PC-3 (cell line): ENCODE data around the gene OR13A1. TPM values are rescaled to one million over a fixed set of nuclear protein-coding genes. Genes with fewer than 3 reads are reported as not detected.

Source experiments
- ATAC-seq: fragments of 200-7000 bp; cut with Tn5 transposase; 2 replicates; pipeline ENCODE4 v1.9.1; 2020; ENCODE audit warnings: mild to moderate bottlenecking, moderate library complexity
- BruUV-seq: library from RNA; stranded (reverse); fragments of 400-500 nt; replicated peaks from 2 replicates; lab custom pipeline; 2021; lab: Mats Ljungman, UMichigan
- CTCF ChIA-PET: fragments of 300-600 bp; sonication (Branson Sonifier 250); formaldehyde crosslinking; loops from one replicate; lab custom pipeline; 2022; ENCODE audit warnings: antibody characterized with exemption; lab: Charles Lee
- POLR2A ChIA-PET: fragments of 300-600 bp; sonication (Branson Sonifier 250); formaldehyde crosslinking; loops from one replicate; lab custom pipeline; 2022; ENCODE audit warnings: antibody characterized with exemption; ENCODE audit not compliant: unreplicated experiment; lab: Charles Lee
- DNase-seq: peaks from one replicate; pipeline ENCODE4 v3.0.0-alpha.2; 2015
- H2AFZ ChIP-seq: fragments of 300-600 bp; sonication (generic); 2 replicates; pipeline ENCODE4 v1.6.0; 2016; ENCODE audit warnings: antibody characterized with exemption, low read length
- H3F3A ChIP-seq: fragments of 300-600 bp; sonication (generic); one replicate; pipeline ENCODE4 v1.6.0; 2017; ENCODE audit warnings: antibody characterized with exemption, low read length, control low read depth, mild to moderate bottlenecking; ENCODE audit not compliant: unreplicated experiment
- H3K27ac ChIP-seq: fragments of 300-600 bp; sonication (generic); 2 replicates; pipeline ENCODE4 v1.5.1; 2016; ENCODE audit warnings: mild to moderate bottlenecking, low read length
- H3K27me3 ChIP-seq: fragments of 300-600 bp; sonication (generic); 2 replicates; pipeline ENCODE4 v1.6.1; 2016; ENCODE audit warnings: low read length, mixed read lengths
- H3K36me3 ChIP-seq: fragments of 300-600 bp; sonication (generic); 2 replicates; pipeline ENCODE4 v1.6.1; 2016; ENCODE audit warnings: low read depth, mixed run types, low read length, mixed read lengths
- H3K4me1 ChIP-seq: fragments of 300-600 bp; sonication (generic); 2 replicates; pipeline ENCODE4 v1.5.1; 2016; ENCODE audit warnings: low read length; ENCODE audit not compliant: insufficient read depth
- H3K4me2 ChIP-seq: fragments of 300-600 bp; sonication (generic); 2 replicates; pipeline ENCODE4 v1.6.0; 2016; ENCODE audit warnings: low read length
- H3K4me3 ChIP-seq: fragments of 300-600 bp; sonication (generic); 2 replicates; pipeline ENCODE4 v1.5.1; 2016; ENCODE audit warnings: mild to moderate bottlenecking, low read length, mixed read lengths
- H3K79me2 ChIP-seq: fragments of 300-600 bp; sonication (generic); 2 replicates; pipeline ENCODE4 v1.6.1; 2017; ENCODE audit warnings: low read length, mixed read lengths
- H3K9ac ChIP-seq: fragments of 300-600 bp; sonication (generic); 2 replicates; pipeline ENCODE4 v1.6.0; 2016; ENCODE audit warnings: mild to moderate bottlenecking, low read length
- H3K9me2 ChIP-seq: fragments of 300-600 bp; sonication (generic); replicated peaks from 2 replicates; pipeline ENCODE4 v1.6.1; 2016; ENCODE audit warnings: mixed run types, low read length, mixed read lengths
- H3K9me3 ChIP-seq: fragments of 300-600 bp; sonication (generic); 2 replicates; pipeline ENCODE4 v1.6.1; 2016; ENCODE audit warnings: low read length, mixed read lengths
- H4K20me1 ChIP-seq: fragments of 300-600 bp; sonication (generic); 2 replicates; pipeline ENCODE4 v1.6.1; 2016; ENCODE audit warnings: low read length, mixed read lengths
- EZH2 ChIP-seq: fragments of 300-600 bp; sonication (generic); IDR thresholded peaks from one replicate; pipeline ENCODE4 v1.6.1; 2017; ENCODE audit warnings: antibody characterized with exemption, mild to moderate bottlenecking, low read length; ENCODE audit not compliant: unreplicated experiment
- EZH2phosphoT487 ChIP-seq: fragments of 300-600 bp; sonication (generic); IDR thresholded peaks from 2 replicates; pipeline ENCODE4 v1.6.1; 2018; ENCODE audit warnings: mild to moderate bottlenecking, antibody characterized with exemption, low read length, borderline replicate concordance
- intact Hi-C: fragments of 100-400 bp; cut with micrococcal nuclease; formaldehyde crosslinking; loops from 2 replicates; pipeline ENCODE4 v1.9.0; 2023
- total RNA-seq: library from RNA; depleted of rRNA; stranded (reverse); fragments of >200 nt; gene quantifications from 2 replicates; pipeline ENCODE4 v1.2.3, GENCODE V29; 2014
- TF ChIP-seq, protein P1 (sequence below): fragments of 300-600 bp; sonication (generic); conservative IDR thresholded peaks from 2 replicates; pipeline ENCODE4 v1.5.1; 2017; ENCODE audit warnings: antibody characterized with exemption, low read depth, mild to moderate bottlenecking, low read length

OR13A1 gene
- total RNA-seq, 1 experiment from 2014 or later, result 0.04 TPM

DNA sequence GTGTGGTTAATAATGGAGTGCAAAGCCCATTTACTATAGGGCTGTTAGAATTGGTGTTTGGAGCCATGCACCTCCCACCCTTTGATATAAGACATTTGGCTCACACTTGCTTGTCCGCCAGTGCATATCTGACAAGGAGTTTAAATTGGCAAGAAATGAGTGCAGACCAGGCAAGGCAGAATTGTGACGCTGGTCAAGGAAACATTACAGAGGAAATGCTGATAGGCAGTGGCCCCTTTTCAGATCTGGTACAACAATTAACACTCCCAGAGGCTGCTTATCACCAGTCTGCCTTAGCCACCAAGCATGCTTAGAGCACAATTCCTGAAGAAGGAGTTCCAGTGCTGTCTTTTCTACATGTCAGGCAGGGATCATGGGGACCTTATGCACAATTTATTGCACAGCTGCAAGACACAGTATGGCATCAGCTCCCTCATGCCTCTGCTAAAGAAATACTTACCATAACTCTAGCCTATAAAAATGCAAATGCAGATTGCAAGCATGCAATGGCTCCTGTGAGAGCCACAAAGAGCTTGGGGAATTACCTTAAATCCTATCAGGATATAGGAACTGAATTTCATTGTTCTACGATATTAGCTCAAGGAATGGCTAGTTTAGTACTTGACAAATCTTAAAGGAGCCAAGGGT, 35.2 kb downstream of the OR13A1 start:
- H3K9me2 ChIP-seq, result no peaks in the 10 kb centered on the region
- no peaks in the 10 kb centered on the region for H4K20me1 ChIP-seq
- H3K4me1 ChIP-seq, result no peaks in the 10 kb centered on the region
- H3K4me3 ChIP-seq, result no peak overlapping the region
- H3K79me2 ChIP-seq, result no peaks in the 10 kb centered on the region
- H3K27me3 ChIP-seq, result peaks cover 45% of the 10 kb centered on the region
- H3K36me3 ChIP-seq, result no peaks in the 10 kb centered on the region
- intact Hi-C loops, result no loop called here
- H3K9me3 ChIP-seq, result no peaks in the 10 kb centered on the region
- ChIA-PET POLR2A (no interaction called here), CTCF (interaction anchor here (0.5 kb wide), 1 partner anchor 28 kb away, joined by 5 read pairs; no protein-coding TSS in a partner anchor)
- DNase-seq (no peak), ATAC-seq (no peak)
- H3K4me2 ChIP-seq, result no peak overlapping the region
- no peak overlapping the region for H3K27ac ChIP-seq
- no peaks in the 10 kb centered on the region for H3F3A ChIP-seq
- no TSS peak for BruUV-seq
- TF ChIP-seq EZH2, result no peak
- TF ChIP-seq, protein P1, sequence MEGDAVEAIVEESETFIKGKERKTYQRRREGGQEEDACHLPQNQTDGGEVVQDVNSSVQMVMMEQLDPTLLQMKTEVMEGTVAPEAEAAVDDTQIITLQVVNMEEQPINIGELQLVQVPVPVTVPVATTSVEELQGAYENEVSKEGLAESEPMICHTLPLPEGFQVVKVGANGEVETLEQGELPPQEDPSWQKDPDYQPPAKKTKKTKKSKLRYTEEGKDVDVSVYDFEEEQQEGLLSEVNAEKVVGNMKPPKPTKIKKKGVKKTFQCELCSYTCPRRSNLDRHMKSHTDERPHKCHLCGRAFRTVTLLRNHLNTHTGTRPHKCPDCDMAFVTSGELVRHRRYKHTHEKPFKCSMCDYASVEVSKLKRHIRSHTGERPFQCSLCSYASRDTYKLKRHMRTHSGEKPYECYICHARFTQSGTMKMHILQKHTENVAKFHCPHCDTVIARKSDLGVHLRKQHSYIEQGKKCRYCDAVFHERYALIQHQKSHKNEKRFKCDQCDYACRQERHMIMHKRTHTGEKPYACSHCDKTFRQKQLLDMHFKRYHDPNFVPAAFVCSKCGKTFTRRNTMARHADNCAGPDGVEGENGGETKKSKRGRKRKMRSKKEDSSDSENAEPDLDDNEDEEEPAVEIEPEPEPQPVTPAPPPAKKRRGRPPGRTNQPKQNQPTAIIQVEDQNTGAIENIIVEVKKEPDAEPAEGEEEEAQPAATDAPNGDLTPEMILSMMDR, result no peak
- no peak for TF ChIP-seq EZH2phosphoT487
- H2AFZ ChIP-seq, result no peak overlapping the region
- H3K9ac ChIP-seq, result no peak overlapping the region

DNA sequence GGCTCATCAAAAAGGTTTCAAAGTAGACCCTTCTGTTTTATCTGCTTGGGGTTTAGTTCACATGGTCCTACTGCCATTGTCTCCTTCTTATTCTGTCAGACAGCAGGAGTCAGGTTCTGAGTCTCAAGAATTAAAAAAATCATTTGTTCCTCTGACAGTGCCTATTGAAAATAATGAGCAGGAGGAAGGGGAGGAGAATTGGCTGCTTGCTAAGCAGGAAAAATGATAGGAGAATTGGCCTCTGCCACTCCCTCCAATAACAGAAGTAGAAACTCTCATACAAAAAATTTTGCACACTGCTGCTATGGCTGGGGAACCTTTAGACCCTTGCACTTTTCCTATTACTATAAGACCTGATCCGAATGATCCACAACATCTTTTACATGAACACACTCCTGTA, 35.7 kb downstream of the OR13A1 start:
- CTCF ChIA-PET, result no interaction called here
- intact Hi-C loops, result no loop called here
- no TSS peak for BruUV-seq

More for the DNA sequence above, 35.7 kb downstream of the OR13A1 start:
- ATAC-seq, result no peak
- Histone ChIP-seq H3K36me3 (no peaks in the 10 kb centered on the region), H3K4me2 (no peak overlapping the region), H3K79me2 (no peaks in the 10 kb centered on the region), H4K20me1 (no peaks in the 10 kb centered on the region), H3K27ac (no peak overlapping the region), H2AFZ (no peak overlapping the region), H3K9me3 (no peaks in the 10 kb centered on the region), H3K9ac (no peak overlapping the region), H3K4me1 (no peaks in the 10 kb centered on the region), H3K27me3 (peaks cover 47% of the 10 kb centered on the region), H3K9me2 (no peaks in the 10 kb centered on the region), H3K4me3 (no peak overlapping the region), H3F3A (no peaks in the 10 kb centered on the region)
- no peak for DNase-seq
- no peak for TF ChIP-seq EZH2
- TF ChIP-seq EZH2phosphoT487, result no peak
- TF ChIP-seq, protein P1, result no peak
- POLR2A ChIA-PET, result no interaction called here
